Ishikawa (cell line): ENCODE measurements around the gene SPATA9.

ENCODE experiments used
- EP300 ChIP-seq: IDR thresholded peaks from 2 replicates; pipeline ENCODE4 v1.6.1; 2012; ENCODE audit warnings: borderline replicate concordance
- NFIC ChIP-seq: IDR thresholded peaks from 2 replicates; pipeline ENCODE4 v1.6.1; 2012
- RAD21 ChIP-seq: IDR thresholded peaks from 2 replicates; pipeline ENCODE4 v1.6.1; 2012; ENCODE audit warnings: low read depth
- USF1 ChIP-seq: IDR thresholded peaks from 2 replicates; pipeline ENCODE4 v1.6.1; 2012
- ZBTB7A ChIP-seq: IDR thresholded peaks from 2 replicates; pipeline ENCODE4 v1.6.1; 2012; ENCODE audit warnings: low read depth

DNA sequence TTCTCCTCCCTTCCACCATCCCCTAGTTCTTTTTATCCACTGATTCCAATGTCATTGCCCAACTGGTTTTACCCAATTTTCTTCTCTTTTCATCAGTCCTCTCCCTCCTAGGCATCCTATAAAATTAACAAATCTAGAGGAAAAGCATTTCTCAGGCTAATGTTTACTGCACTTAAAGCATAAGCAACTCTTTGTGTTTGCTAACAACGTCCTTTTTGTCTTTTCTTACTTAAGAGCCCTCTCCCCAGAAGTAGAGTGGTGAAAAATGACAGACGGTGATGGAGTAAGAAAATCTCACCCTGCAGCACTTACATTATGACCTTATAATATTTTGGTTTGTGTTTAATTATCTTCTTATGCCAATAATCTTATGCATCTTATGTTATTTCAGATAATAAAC lies 1.6 kb upstream of the SPATA9 start:
- TF ChIP-seq ZBTB7A (no peak), NFIC (no peak), EP300 (no peak), USF1 (no peak), RAD21 (no peak)
